Neural progenitor cell (in vitro differentiated cells): Measurements from ENCODE around the gene NEO1. TPM values are rescaled to one million over a fixed set of nuclear protein-coding genes. Genes with fewer than 3 reads are reported as not detected.

Source experiments
- DNase-seq: peaks from one replicate; pipeline ENCODE4 v3.0.0-alpha.2; 2016; ENCODE audit warnings: low spot score
- H2AFZ ChIP-seq: fragments of 200-600 bp; sonication (generic); replicated peaks from 2 replicates; pipeline ENCODE4 v1.6.1; 2016; ENCODE audit warnings: antibody characterized with exemption
- H3F3A ChIP-seq: fragments of 200-600 bp; sonication (generic); 2 replicates; pipeline ENCODE4 v1.6.1; 2016; ENCODE audit warnings: antibody characterized with exemption, low read depth
- H3K27ac ChIP-seq: fragments of 200-600 bp; sonication (generic); 2 replicates; pipeline ENCODE4 v1.5.1; 2016; ENCODE audit warnings: mild to moderate bottlenecking
- H3K27me3 ChIP-seq: fragments of 200-600 bp; sonication (generic); 2 replicates; pipeline ENCODE4 v1.6.1; 2016; ENCODE audit warnings: mild to moderate bottlenecking, moderate library complexity
- H3K36me3 ChIP-seq: fragments of 200-600 bp; sonication (generic); 2 replicates; pipeline ENCODE4 v1.5.1; 2016
- H3K4me1 ChIP-seq: fragments of 200-600 bp; sonication (generic); 2 replicates; pipeline ENCODE4 v1.6.1; 2016; ENCODE audit warnings: mixed run types
- H3K4me2 ChIP-seq: fragments of 200-600 bp; sonication (generic); 2 replicates; pipeline ENCODE4 v1.6.1; 2016
- H3K4me3 ChIP-seq: fragments of 200-600 bp; sonication (generic); 2 replicates; pipeline ENCODE4 v1.5.1; 2016
- H3K79me2 ChIP-seq: fragments of 200-600 bp; sonication (generic); 2 replicates; pipeline ENCODE4 v1.6.1; 2016; ENCODE audit warnings: low read depth
- H3K9ac ChIP-seq: fragments of 200-600 bp; sonication (generic); 2 replicates; pipeline ENCODE4 v1.6.1; 2016
- H3K9me3 ChIP-seq: fragments of 200-600 bp; sonication (generic); 2 replicates; pipeline ENCODE4 v1.5.1; 2016; ENCODE audit warnings: low read depth
- H4K20me1 ChIP-seq: fragments of 200-600 bp; sonication (generic); 2 replicates; pipeline ENCODE4 v1.6.1; 2016; ENCODE audit warnings: low read depth
- H3K27ac Mint-ChIP-seq: 3 replicates; pipeline ENCODE4 v1.8.0; 2021; ENCODE audit warnings: mixed read lengths
- H3K27me3 Mint-ChIP-seq: 2 replicates; pipeline ENCODE4 v1.8.0; 2022; ENCODE audit warnings: low read depth, mild to moderate bottlenecking, inconsistent platforms, moderate library complexity, mixed read lengths; ENCODE audit not compliant: insufficient read depth
- H3K36me3 Mint-ChIP-seq: 3 replicates; pipeline ENCODE4 v1.8.0; 2021; ENCODE audit warnings: mixed read lengths
- H3K4me1 Mint-ChIP-seq: 3 replicates; pipeline ENCODE4 v1.8.0; 2021; ENCODE audit warnings: mixed read lengths
- H3K4me3 Mint-ChIP-seq: 3 replicates; pipeline ENCODE4 v1.8.0; 2021; ENCODE audit warnings: mild to moderate bottlenecking, moderate library complexity, mixed read lengths
- H3K9me3 Mint-ChIP-seq: 3 replicates; pipeline ENCODE4 v1.8.0; 2020; ENCODE audit warnings: mixed read lengths
- EZH2 ChIP-seq: fragments of 200-600 bp; sonication (generic); IDR thresholded peaks from 2 replicates; pipeline ENCODE4 v1.6.1; 2017; ENCODE audit warnings: antibody characterized with exemption, mild to moderate bottlenecking, moderate library complexity
- EZH2phosphoT487 ChIP-seq: fragments of 200-600 bp; sonication (generic); IDR thresholded peaks from 2 replicates; pipeline ENCODE4 v1.6.1; 2017; ENCODE audit warnings: antibody characterized with exemption
- total RNA-seq: library from RNA; depleted of rRNA; stranded (reverse); fragments of >200 nt; gene quantifications from 2 replicates; pipeline ENCODE4 v1.2.3, GENCODE V29; 2015; ENCODE audit warnings: low replicate concordance
- TF ChIP-seq, protein P1 (sequence below): fragments of 200-600 bp; sonication (generic); IDR thresholded peaks from 2 replicates; pipeline ENCODE4 v1.5.1; 2017; ENCODE audit warnings: antibody characterized with exemption, mild to moderate bottlenecking

Gene NEO1
- total RNA-seq, 1 donor from 2014 or later = 77.9 TPM

GRCh38 chr15:73323374-73323955 lies 271.2 kb downstream of the NEO1 start:
- Mint-ChIP-seq H3K4me1 (peaks cover 21% of the 10 kb centered on the region), H3K9me3 (no peaks in the 10 kb centered on the region), H3K27me3 (peaks cover 3% of the 10 kb centered on the region), H3K4me3 (no peak overlapping the region), H3K36me3 (no peaks in the 10 kb centered on the region), H3K27ac (no peak overlapping the region)
- H3K9ac ChIP-seq = no peak overlapping the region
- H3K4me3 ChIP-seq = no peak overlapping the region
- no peaks in the 10 kb centered on the region for H3K9me3 ChIP-seq
- no peaks in the 10 kb centered on the region for H4K20me1 ChIP-seq
- no peak overlapping the region for H3K4me2 ChIP-seq
- no peak overlapping the region for H3K27ac ChIP-seq
- DNase-seq = no peak
- no peaks in the 10 kb centered on the region for H3K36me3 ChIP-seq
- no peak overlapping the region for H2AFZ ChIP-seq
- no peaks in the 10 kb centered on the region for H3K79me2 ChIP-seq
- no peaks in the 10 kb centered on the region for H3K27me3 ChIP-seq
- TF ChIP-seq, protein P1, sequence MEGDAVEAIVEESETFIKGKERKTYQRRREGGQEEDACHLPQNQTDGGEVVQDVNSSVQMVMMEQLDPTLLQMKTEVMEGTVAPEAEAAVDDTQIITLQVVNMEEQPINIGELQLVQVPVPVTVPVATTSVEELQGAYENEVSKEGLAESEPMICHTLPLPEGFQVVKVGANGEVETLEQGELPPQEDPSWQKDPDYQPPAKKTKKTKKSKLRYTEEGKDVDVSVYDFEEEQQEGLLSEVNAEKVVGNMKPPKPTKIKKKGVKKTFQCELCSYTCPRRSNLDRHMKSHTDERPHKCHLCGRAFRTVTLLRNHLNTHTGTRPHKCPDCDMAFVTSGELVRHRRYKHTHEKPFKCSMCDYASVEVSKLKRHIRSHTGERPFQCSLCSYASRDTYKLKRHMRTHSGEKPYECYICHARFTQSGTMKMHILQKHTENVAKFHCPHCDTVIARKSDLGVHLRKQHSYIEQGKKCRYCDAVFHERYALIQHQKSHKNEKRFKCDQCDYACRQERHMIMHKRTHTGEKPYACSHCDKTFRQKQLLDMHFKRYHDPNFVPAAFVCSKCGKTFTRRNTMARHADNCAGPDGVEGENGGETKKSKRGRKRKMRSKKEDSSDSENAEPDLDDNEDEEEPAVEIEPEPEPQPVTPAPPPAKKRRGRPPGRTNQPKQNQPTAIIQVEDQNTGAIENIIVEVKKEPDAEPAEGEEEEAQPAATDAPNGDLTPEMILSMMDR = no peak
- no peak for TF ChIP-seq EZH2phosphoT487
- peaks cover 1% of the 10 kb centered on the region for H3K4me1 ChIP-seq
- H3F3A ChIP-seq = peaks cover 2% of the 10 kb centered on the region

DNA sequence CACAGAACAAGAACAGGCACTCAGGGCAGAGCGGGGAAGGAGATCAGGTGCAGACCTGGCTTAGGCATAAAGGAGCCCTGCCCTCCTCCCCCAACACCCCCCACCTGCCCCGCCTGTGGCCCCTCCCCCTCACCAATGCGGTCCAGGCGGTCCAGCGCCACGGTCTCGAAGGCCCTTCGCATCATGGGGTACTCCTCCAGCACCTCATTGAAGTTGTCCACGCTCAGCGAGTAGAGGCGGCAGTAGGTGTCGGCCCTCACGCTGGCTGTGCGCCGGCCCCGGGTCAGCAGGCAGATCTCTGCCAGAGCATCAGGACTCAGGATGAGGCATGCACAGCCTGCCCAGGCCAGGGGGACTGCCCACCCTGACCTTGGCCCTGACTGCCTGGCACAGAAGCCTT lies 271.7 kb downstream of the NEO1 start:
- Mint-ChIP-seq H3K27ac (no peak overlapping the region), H3K9me3 (no peaks in the 10 kb centered on the region), H3K4me3 (no peak overlapping the region), H3K36me3 (no peaks in the 10 kb centered on the region), H3K4me1 (peaks cover 20% of the 10 kb centered on the region), H3K27me3 (peaks cover 3% of the 10 kb centered on the region)
- H3K4me3 ChIP-seq = no peak overlapping the region
- H3K79me2 ChIP-seq = no peaks in the 10 kb centered on the region
- no peaks in the 10 kb centered on the region for H3K9me3 ChIP-seq
- TF ChIP-seq, protein P1 = no peak
- TF ChIP-seq EZH2phosphoT487 = no peak
- no peak for TF ChIP-seq EZH2
- no peaks in the 10 kb centered on the region for H3K27me3 ChIP-seq
- no peak overlapping the region for H2AFZ ChIP-seq
- H4K20me1 ChIP-seq = no peaks in the 10 kb centered on the region
- no peak for DNase-seq
- H3K4me1 ChIP-seq = no peaks in the 10 kb centered on the region
- H3K4me2 ChIP-seq = no peak overlapping the region
- H3K27ac ChIP-seq = no peak overlapping the region
- no peak overlapping the region for H3K9ac ChIP-seq
- no peaks in the 10 kb centered on the region for H3F3A ChIP-seq
- no peaks in the 10 kb centered on the region for H3K36me3 ChIP-seq

GRCh38 chr15:73324496-73325170 lies 272.4 kb downstream of the NEO1 start:
- no peaks in the 10 kb centered on the region for H3F3A ChIP-seq
- no peaks in the 10 kb centered on the region for H3K36me3 ChIP-seq
- H4K20me1 ChIP-seq = no peaks in the 10 kb centered on the region
- H3K79me2 ChIP-seq = no peaks in the 10 kb centered on the region
- no peaks in the 10 kb centered on the region for H3K4me1 ChIP-seq
- no peak overlapping the region for H3K27ac Mint-ChIP-seq
- no peaks in the 10 kb centered on the region for H3K9me3 Mint-ChIP-seq
- H2AFZ ChIP-seq = no peak overlapping the region
- H3K4me1 Mint-ChIP-seq = peaks cover 16% of the 10 kb centered on the region
- H3K36me3 Mint-ChIP-seq = no peaks in the 10 kb centered on the region
- no peak overlapping the region for H3K9ac ChIP-seq
- DNase-seq = no peak
- H3K4me3 ChIP-seq = no peak overlapping the region
- H3K27me3 ChIP-seq = no peaks in the 10 kb centered on the region
- H3K27me3 Mint-ChIP-seq = no peaks in the 10 kb centered on the region
- no peak overlapping the region for H3K4me2 ChIP-seq
- no peak overlapping the region for H3K4me3 Mint-ChIP-seq
- no peaks in the 10 kb centered on the region for H3K9me3 ChIP-seq
- TF ChIP-seq EZH2phosphoT487 (no peak), EZH2 (no peak)
- TF ChIP-seq, protein P1 = no peak
- H3K27ac ChIP-seq = no peak overlapping the region
